Esophagus squamous epithelium (tissue), 5 donors: ENCODE data around the gene DNMT3A. TPM values are rescaled to one million over a fixed set of nuclear protein-coding genes. Genes with fewer than 3 reads are reported as not detected.

Source experiments
- DNase-seq: peaks from one replicate; lab custom pipeline; 2025; lab: John Stamatoyannopoulos, UW
- H3K27ac ChIP-seq, 4 donors: fragments of 200-600 bp; sonication (generic); one replicate each; pipeline ENCODE4 v1.5.1; 2016 to 2019; ENCODE audit warnings: mild to moderate bottlenecking in 1 of 4
- H3K27me3 ChIP-seq, 4 donors: fragments of 200-600 bp; sonication (generic); 1 replicate in 3 of 4; 2 replicates in 1 of 4; pipeline versions ENCODE4 v1.5.1 to v1.6.0; 2017 to 2021; ENCODE audit warnings: antibody characterized with exemption in 1 of 4
- H3K36me3 ChIP-seq, 3 donors: fragments of 200-600 bp; sonication (generic); one replicate each; pipeline ENCODE4 v1.5.1; 2016 to 2019
- H3K4me1 ChIP-seq, 3 donors: fragments of 200-600 bp; sonication (generic); one replicate each; pipeline ENCODE4 v1.5.1; 2017 to 2019
- H3K4me3 ChIP-seq, 4 donors: fragments of 200-600 bp; sonication (generic); 1 replicate in 3 of 4; 2 replicates in 1 of 4; pipeline ENCODE4 v1.5.1; 2016 to 2019; ENCODE audit warnings: mild to moderate bottlenecking in 2 of 4, moderate library complexity in 1 of 4
- H3K9me3 ChIP-seq, 3 donors: fragments of 200-600 bp; sonication (generic); one replicate each; pipeline ENCODE4 v1.5.1; 2016 to 2019
- CTCF ChIP-seq, 6 experiments: fragments of 450-650 bp in 4 of 6; fragments of 200-600 bp in 2 of 6; sonication (generic) in 2 of 6; IDR thresholded peaks; one replicate each; pipeline ENCODE4 v1.5.1; 2016 to 2019; ENCODE audit warnings: antibody characterized with exemption in 6 of 6, mild to moderate bottlenecking in 4 of 6, moderate library complexity in 4 of 6
- POLR2A ChIP-seq, 4 donors: fragments of 450-650 bp; IDR thresholded peaks; one replicate each; pipeline ENCODE4 v1.6.1; 2017; ENCODE audit warnings: antibody characterized with exemption in 4 of 4, mild to moderate bottlenecking in 4 of 4, moderate library complexity in 3 of 4
- WGBS, 2 donors: methylation state at CpG; one replicate each; pipeline ENCODE4 v1.1.5; 2018; 5-methylcytosine and 5-hydroxymethylcytosine counted together
- intact Hi-C: fragments of 100-400 bp; cut with DNase I; formaldehyde crosslinking; loops from one replicate; pipeline ENCODE4 v1.15.0; 2022
- total RNA-seq, 4 donors: library from RNA; depleted of rRNA; stranded (reverse); fragments of >200 nt; gene quantifications; one replicate each; pipeline ENCODE4 v1.1.0, GENCODE V29; 2016
- donor health status: DM: yes; HTN: yes; CAD: no.

Gene DNMT3A
- 10 to 100 TPM in 1 of 4 donors, 1 to 10 TPM in 3; 4.1 to 13.6 (median 8.2) TPM for total RNA-seq

DNA sequence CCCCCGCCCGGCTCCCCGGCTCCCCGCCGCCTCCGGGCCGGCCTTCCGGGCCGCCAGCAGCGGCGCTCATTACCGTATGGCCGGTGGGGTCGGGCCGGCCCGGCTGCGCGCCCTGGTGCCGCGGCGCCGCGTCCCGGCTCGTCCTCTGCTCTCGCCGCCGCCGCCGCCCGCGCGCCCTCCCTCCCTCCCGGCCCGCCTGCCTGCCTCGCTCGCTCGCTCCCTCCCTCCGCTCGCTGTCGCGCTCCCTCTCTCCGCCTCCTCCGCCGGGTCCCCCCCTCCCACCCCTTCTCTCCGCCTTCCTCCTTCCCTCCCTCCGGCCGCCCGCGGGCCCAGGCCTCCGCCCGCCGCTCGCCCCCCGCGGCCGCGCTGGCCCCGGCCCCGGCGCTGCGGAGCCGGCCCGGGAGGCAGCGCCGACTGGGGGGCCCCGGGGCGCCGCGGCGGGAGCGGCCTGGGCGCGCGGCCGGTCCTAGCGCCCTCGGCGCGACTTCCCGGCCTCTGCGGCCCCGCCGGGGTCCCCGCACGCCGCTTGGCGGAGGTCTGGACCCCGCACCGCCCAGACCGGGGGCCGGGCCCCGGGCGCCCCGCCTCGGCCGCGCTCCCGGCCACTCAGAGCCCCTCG lies at the start of gene DNMT3A:
TSS of gene DNMT3A (minus strand) at position 173 of the 619 bp plus-strand sequence. CDS start 27,941 bp downstream, outside the sequence.
- H3K27me3 ChIP-seq: no peaks in the 10 kb centered on the region
- DNase-seq: no peak
- peak within 1 kb of the TSS; percentile 64 to 84 (median 80) for H3K4me3 ChIP-seq
- intact Hi-C loops: no loop called here
- H3K27ac ChIP-seq: peak within 1 kb of the TSS; percentile 77 to 91 (median 82)
- H3K36me3 ChIP-seq: no peaks in the 10 kb centered on the region
- peaks cover 13 to 45% (median 17%) of the 10 kb centered on the region in 3 donors for H3K4me1 ChIP-seq
- 4% methylated on average over 7 of the region's 100 CpGs; no CpG with 5 or more reads in 1 of the 2 donors for WGBS, 2 donors
- H3K9me3 ChIP-seq: no peaks in the 10 kb centered on the region
- no peak for TF ChIP-seq CTCF (IDR thresholded peaks at IDR 0.05)
- TF ChIP-seq POLR2A (IDR thresholded peaks at IDR 0.05): no peak

DNA sequence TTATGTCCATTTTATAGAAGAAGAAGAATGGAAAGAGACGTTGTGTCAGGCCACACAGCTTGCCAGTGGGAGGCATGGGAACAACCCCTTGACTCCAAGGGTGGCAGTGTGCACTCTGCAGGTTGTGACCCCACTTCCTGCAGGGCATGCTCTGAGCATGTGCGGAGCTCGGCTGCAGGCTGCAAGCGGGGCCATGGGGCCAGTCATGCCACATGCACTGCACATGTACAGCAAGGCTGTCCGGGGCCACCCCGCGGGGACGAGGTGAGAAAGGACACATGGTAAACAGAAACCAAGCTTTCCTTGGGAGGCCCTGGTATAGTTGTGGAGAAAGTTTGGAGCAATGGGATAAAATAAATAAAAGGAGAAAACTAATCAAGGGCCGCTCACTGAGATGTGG lies 47.4 kb upstream of the DNMT3A start:
- H3K9me3 ChIP-seq: no peaks in the 10 kb centered on the region
- 92 to 93% methylated on average over 5 to 9 of the region's 9 CpGs for WGBS, 2 donors
- intact Hi-C loops: no loop called here
- no peak overlapping the region for H3K27ac ChIP-seq
- no peak for TF ChIP-seq CTCF (IDR thresholded peaks at IDR 0.05)
- TF ChIP-seq POLR2A (IDR thresholded peaks at IDR 0.05): no peak
- DNase-seq: no peak
- peaks cover 0 to 25% (median 0%) of the 10 kb centered on the region in 3 donors for H3K36me3 ChIP-seq
- H3K4me3 ChIP-seq: no peak overlapping the region
- peaks cover 0 to 19% (median 0%) of the 10 kb centered on the region in 3 donors for H3K4me1 ChIP-seq
- no peaks in the 10 kb centered on the region for H3K27me3 ChIP-seq

- DNase-seq: no peak
- intact Hi-C loops: no loop called here
Measured at GRCh38 chr2:25388491-25388890, 46.8 kb upstream of the DNMT3A start.

DNA sequence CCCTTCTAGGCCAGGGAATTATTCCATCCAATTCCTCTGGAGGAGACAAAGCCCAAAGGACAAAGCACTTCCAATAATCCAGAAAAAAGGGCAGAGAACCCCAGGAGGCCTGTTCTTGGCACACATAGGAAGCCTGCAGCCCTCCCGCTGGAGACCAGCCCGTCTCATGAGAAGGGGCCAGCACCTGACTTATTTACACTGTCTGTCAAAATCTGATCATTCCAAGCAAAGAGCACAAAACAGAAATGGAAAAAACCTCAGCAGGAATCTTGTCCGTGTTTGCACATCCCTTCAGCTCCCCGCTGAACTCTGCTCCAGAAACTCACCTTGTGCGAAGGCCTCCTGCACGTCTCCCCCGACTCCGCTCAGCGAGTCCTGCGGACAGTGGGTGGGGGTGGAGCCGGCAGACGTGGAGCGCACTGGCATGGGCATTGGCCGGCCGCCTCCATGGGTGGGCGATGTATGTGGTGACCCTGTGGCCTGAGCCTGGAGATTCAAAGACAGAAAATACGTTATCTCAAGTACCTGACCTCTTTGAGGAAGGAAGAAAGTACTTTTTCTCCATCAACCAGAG lies 46.2 kb upstream of the DNMT3A start:
- Histone ChIP-seq H3K36me3 (peaks cover 0 to 25% (median 0%) of the 10 kb centered on the region in 3 donors), H3K27ac (no peak overlapping the region), H3K9me3 (no peaks in the 10 kb centered on the region), H3K27me3 (no peaks in the 10 kb centered on the region), H3K4me3 (no peak overlapping the region), H3K4me1 (peaks cover 0 to 19% (median 0%) of the 10 kb centered on the region in 3 donors)
- intact Hi-C loops: no loop called here
- TF ChIP-seq CTCF (IDR thresholded peaks at IDR 0.05): no peak
- TF ChIP-seq POLR2A (IDR thresholded peaks at IDR 0.05): no peak
- no peak for DNase-seq
- WGBS, 2 donors: 64 to 90% methylated on average over 7 to 8 of the region's 17 CpGs

More at GRCh38 chr2:25388491-25388890, 46.8 kb upstream of the DNMT3A start:
- 34 to 41% methylated on average over 6 of the region's 6 CpGs for WGBS, 2 donors
- Histone ChIP-seq H3K36me3 (peaks cover 0 to 25% (median 0%) of the 10 kb centered on the region in 3 donors), H3K4me3 (no peak overlapping the region), H3K4me1 (peaks cover 0 to 19% (median 0%) of the 10 kb centered on the region in 3 donors), H3K27ac (no peak overlapping the region), H3K9me3 (no peaks in the 10 kb centered on the region), H3K27me3 (no peaks in the 10 kb centered on the region)
- no peak for TF ChIP-seq POLR2A (IDR thresholded peaks at IDR 0.05)
- TF ChIP-seq CTCF (IDR thresholded peaks at IDR 0.05): no peak
